ENCODE measurements around the gene AP2M1.
A peak's percentile ranks its signal among the peaks of the same experiment; 100 is the strongest.

The AP2M1 gene

GRCh38 chr3:184183679-184184078, 9.0 kb downstream of the AP2M1 start:
- TF ChIP-seq CTCF (conservative IDR thresholded peaks at IDR 0.05) = no peak
- peak overlapping the region; percentile 93; the same call in 1 of the 2 replicates for H3K27ac ChIP-seq

GRCh38 chr3:184184546-184185230, 10.0 kb downstream of the AP2M1 start:
- H3K27ac ChIP-seq = peak overlapping the region; percentile 93
- TF ChIP-seq CTCF (conservative IDR thresholded peaks at IDR 0.05) = no peak

GRCh38 chr3:184185461-184186183, 11.0 kb downstream of the AP2M1 start:
- TF ChIP-seq CTCF (conservative IDR thresholded peaks at IDR 0.05) = no peak
- peak overlapping the region; percentile 93 for H3K27ac ChIP-seq

- TF ChIP-seq CTCF (conservative IDR thresholded peaks at IDR 0.05) = no peak
Measured at GRCh38 chr3:184186184-184186901, 11.7 kb downstream of the AP2M1 start, which contains the start of gene ABCF3. ABCF3 (plus strand) TSS chr3:184186199; CDS start chr3:184186208, 9 bp downstream.

GRCh38 chr3:184186902-184187207, 12.2 kb downstream of the AP2M1 start:
- TF ChIP-seq CTCF (conservative IDR thresholded peaks at IDR 0.05) = no peak
- peak overlapping the region; percentile 93; the same call in 1 of the 2 replicates for H3K27ac ChIP-seq

More at GRCh38 chr3:184186184-184186901, 11.7 kb downstream of the AP2M1 start, which contains the start of gene ABCF3:
- peak within 1 kb of the TSS; percentile 93 for H3K27ac ChIP-seq

- H3K27ac ChIP-seq = no peak overlapping the region
- no peak for TF ChIP-seq CTCF (conservative IDR thresholded peaks at IDR 0.05)
Measured at GRCh38 chr3:184188080-184188479, 13.4 kb downstream of the AP2M1 start.

GRCh38 chr3:184189421-184189820, 14.8 kb downstream of the AP2M1 start:
- TF ChIP-seq CTCF (conservative IDR thresholded peaks at IDR 0.05) = no peak
- no peak overlapping the region for H3K27ac ChIP-seq

All from VCaP (cell line).